ENCODE results near the gene ATAT1.

- no peak for TF ChIP-seq CTCF (IDR thresholded peaks at IDR 0.05)
- TF ChIP-seq POLR2A (IDR thresholded peaks at IDR 0.05), result no peak
Observed at GRCh38 chr6:30635834-30636233, 9.2 kb downstream of the ATAT1 start.
